ENCODE measurements around the gene ANK2.

The ANK2 gene

DNA sequence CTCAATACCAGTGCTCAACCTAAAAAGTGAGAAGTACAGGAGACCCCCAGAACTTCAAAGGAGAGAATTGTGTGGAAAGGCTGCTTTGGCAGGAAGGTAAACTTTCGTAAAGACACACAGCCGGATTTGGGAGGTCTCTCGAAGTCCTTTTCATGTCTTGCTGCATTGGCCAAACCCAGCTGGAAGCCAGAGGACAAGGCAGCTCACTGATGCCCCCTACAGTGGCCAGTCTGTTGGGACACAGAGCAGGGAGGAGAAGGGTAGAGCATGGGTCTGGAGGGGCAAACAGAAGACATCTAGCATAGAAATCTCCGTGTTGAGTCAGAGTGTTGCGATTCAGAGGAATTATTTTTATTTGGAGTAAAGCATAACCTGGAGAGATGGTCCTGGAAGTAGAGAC is 198.9 kb downstream of the ANK2 start:
- H3K27ac ChIP-seq (replicated peaks): no peak overlapping the region
- H3K4me3 ChIP-seq (replicated peaks; ENCODE audit: insufficient read depth, low read length): no peak overlapping the region
- no peaks in the 10 kb centered on the region for H3K27me3 ChIP-seq (ENCODE audit: insufficient read depth, poor library complexity, severe bottlenecking)
- no peak for TF ChIP-seq POLR2AphosphoS5 (IDR thresholded peaks at IDR 0.05; ENCODE audit: low read depth)
- TF ChIP-seq SPI1 (IDR thresholded peaks at IDR 0.05; ENCODE audit: borderline replicate concordance, low read depth): no peak
- TF ChIP-seq CTCF (IDR thresholded peaks at IDR 0.05; ENCODE audit: insufficient read depth, low read length): no peak
- TF ChIP-seq GABPA (IDR thresholded peaks at IDR 0.05; ENCODE audit: low read depth): no peak
- TF ChIP-seq, protein P1, sequence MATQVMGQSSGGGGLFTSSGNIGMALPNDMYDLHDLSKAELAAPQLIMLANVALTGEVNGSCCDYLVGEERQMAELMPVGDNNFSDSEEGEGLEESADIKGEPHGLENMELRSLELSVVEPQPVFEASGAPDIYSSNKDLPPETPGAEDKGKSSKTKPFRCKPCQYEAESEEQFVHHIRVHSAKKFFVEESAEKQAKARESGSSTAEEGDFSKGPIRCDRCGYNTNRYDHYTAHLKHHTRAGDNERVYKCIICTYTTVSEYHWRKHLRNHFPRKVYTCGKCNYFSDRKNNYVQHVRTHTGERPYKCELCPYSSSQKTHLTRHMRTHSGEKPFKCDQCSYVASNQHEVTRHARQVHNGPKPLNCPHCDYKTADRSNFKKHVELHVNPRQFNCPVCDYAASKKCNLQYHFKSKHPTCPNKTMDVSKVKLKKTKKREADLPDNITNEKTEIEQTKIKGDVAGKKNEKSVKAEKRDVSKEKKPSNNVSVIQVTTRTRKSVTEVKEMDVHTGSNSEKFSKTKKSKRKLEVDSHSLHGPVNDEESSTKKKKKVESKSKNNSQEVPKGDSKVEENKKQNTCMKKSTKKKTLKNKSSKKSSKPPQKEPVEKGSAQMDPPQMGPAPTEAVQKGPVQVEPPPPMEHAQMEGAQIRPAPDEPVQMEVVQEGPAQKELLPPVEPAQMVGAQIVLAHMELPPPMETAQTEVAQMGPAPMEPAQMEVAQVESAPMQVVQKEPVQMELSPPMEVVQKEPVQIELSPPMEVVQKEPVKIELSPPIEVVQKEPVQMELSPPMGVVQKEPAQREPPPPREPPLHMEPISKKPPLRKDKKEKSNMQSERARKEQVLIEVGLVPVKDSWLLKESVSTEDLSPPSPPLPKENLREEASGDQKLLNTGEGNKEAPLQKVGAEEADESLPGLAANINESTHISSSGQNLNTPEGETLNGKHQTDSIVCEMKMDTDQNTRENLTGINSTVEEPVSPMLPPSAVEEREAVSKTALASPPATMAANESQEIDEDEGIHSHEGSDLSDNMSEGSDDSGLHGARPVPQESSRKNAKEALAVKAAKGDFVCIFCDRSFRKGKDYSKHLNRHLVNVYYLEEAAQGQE (IDR thresholded peaks at IDR 0.05; ENCODE audit: insufficient replicate concordance, low read depth): no peak
- no peak for DNase-seq (ENCODE audit: low read depth in 1 of 2, low spot score in 1 of 2)

- Histone ChIP-seq H3K27ac (replicated peaks) (no peak overlapping the region), H3K4me3 (replicated peaks; ENCODE audit: insufficient read depth, low read length) (no peak overlapping the region), H3K27me3 (ENCODE audit: insufficient read depth, poor library complexity, severe bottlenecking) (no peaks in the 10 kb centered on the region)
- DNase-seq (ENCODE audit: low read depth in 1 of 2, low spot score in 1 of 2): no peak
- TF ChIP-seq, protein P1 (IDR thresholded peaks at IDR 0.05; ENCODE audit: insufficient replicate concordance, low read depth): no peak
- no peak for TF ChIP-seq GABPA (IDR thresholded peaks at IDR 0.05; ENCODE audit: low read depth)
Observed at GRCh38 chr4:113255628-113256027, 206.2 kb downstream of the ANK2 start.

- no peak overlapping the region for H3K27ac ChIP-seq (replicated peaks)
Observed at GRCh38 chr4:113256946-113257345, 207.5 kb downstream of the ANK2 start.

More at GRCh38 chr4:113256946-113257345, 207.5 kb downstream of the ANK2 start:
- H3K27me3 ChIP-seq (ENCODE audit: insufficient read depth, poor library complexity, severe bottlenecking): no peaks in the 10 kb centered on the region
- H3K4me3 ChIP-seq (replicated peaks; ENCODE audit: insufficient read depth, low read length): no peak overlapping the region
- TF ChIP-seq SPI1 (IDR thresholded peaks at IDR 0.05; ENCODE audit: borderline replicate concordance, low read depth): no peak
- no peak for TF ChIP-seq POLR2AphosphoS5 (IDR thresholded peaks at IDR 0.05; ENCODE audit: low read depth)
- TF ChIP-seq, protein P1 (IDR thresholded peaks at IDR 0.05; ENCODE audit: insufficient replicate concordance, low read depth): no peak
- no peak for TF ChIP-seq CTCF (IDR thresholded peaks at IDR 0.05; ENCODE audit: insufficient read depth, low read length)
- no peak for TF ChIP-seq GABPA (IDR thresholded peaks at IDR 0.05; ENCODE audit: low read depth)
- DNase-seq (ENCODE audit: low read depth in 1 of 2, low spot score in 1 of 2): no peak
